GM19468 (cell line): Measurements from ENCODE around the gene FHOD1.

Source experiments
- ATAC-seq: cut with Tn5 transposase; IDR thresholded peaks from one replicate; pipeline ENCODE4 v1.9.1; 2021; ENCODE audit warnings: mild to moderate bottlenecking, moderate library complexity, moderate number of reproducible peaks; ENCODE audit not compliant: unreplicated experiment; ENCODE audit errors: extremely low read depth

Gene FHOD1

GRCh38 chr16:67180166-67180565 is 67.1 kb downstream of the FHOD1 start:
- ATAC-seq: no peak

DNA sequence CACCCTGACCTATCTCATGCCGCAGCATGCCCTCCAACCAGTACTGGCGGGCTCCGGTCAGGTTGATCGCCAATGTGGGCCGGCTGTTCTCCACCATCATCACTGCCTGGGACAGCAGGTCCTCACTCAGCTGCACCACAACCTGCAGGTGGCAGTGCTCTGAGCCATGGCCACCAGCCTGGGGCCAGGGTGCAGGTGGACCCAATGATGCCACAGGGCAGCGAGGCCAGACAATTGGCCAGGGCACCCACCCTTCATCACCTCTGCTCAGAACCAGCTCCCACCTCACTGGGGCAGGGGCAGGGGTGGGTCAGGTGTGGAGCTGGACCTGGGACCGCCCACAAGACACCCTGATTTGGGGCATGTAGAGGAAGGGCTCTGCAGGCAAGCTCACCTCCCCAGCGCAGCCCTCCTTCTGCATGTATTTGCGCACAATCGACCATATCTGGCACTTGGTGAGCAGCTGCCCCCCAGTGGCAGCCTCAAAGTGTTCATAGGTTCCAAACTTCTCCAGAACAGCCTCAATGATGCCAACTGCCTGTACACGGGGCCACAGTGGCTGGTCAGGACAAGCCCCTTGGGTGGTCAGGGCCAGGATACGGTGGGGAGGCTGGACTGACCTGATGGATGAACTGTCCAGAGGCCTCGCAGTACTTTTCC is 67.7 kb downstream of the FHOD1 start:
- ATAC-seq: no peak
